Body of pancreas (tissue), 4 donors: Measurements from ENCODE around the gene ALOX15B.

ENCODE experiments used
- CTCF ChIP-seq, 7 experiments: fragments of 450-650 bp in 4 of 7; fragments of 200-600 bp in 3 of 7; sonication (generic) in 3 of 7; IDR thresholded peaks; one replicate each; pipeline ENCODE4 v1.5.1; 2016 to 2019; ENCODE audit warnings: antibody characterized with exemption in 7 of 7
- POLR2A ChIP-seq, 3 donors: fragments of 450-650 bp; IDR thresholded peaks; one replicate each; pipeline ENCODE4 v1.6.1; 2016; ENCODE audit warnings: antibody characterized with exemption in 3 of 3, mild to moderate bottlenecking in 2 of 3

GRCh38 chr17:8081876-8082275, 43.0 kb downstream of the ALOX15B start:
- TF ChIP-seq CTCF (IDR thresholded peaks at IDR 0.05) = no peak
- no peak for TF ChIP-seq POLR2A (IDR thresholded peaks at IDR 0.05)
